ENCODE measurements around the gene CELA2A. TPM values are rescaled to one million over a fixed set of nuclear protein-coding genes. Genes with fewer than 3 reads are reported as not detected.

CELA2A gene
- total and polyA plus RNA-seq, 2 of the 13 experiments (the other 11 are each of a cell fraction or from before 2014, with no cell fraction given): not detected

- Histone ChIP-seq H3K27ac (ENCODE audit: extremely low read length, insufficient read depth, low read length) (no peak overlapping the region), H3K27me3 (ENCODE audit: control insufficient read depth in 1 of 2, insufficient read depth in 2 of 2, low read length in 2 of 2) (no peaks in the 10 kb centered on the region), H3K4me1 (ENCODE audit: insufficient read depth, low read length) (peaks cover 9% of the 10 kb centered on the region; the same call in 1 of the 2 replicates), H3K79me2 (ENCODE audit: insufficient read depth, low read length) (no peaks in the 10 kb centered on the region), H3K4me2 (ENCODE audit: low read depth, low read length) (no peak overlapping the region), H3K4me3 (replicated peaks in 1 of 3; ENCODE audit: insufficient read depth in 1 of 3, low read depth in 2 of 3, low read length in 3 of 3) (no peak overlapping the region), H4K20me1 (ENCODE audit: insufficient read depth, low read length) (no peaks in the 10 kb centered on the region), H3K9me3 (ENCODE audit: low read length) (no peaks in the 10 kb centered on the region), H3K36me3 (replicated peaks in 1 of 2; ENCODE audit: control insufficient read depth in 1 of 2, insufficient read depth in 2 of 2, low read length in 2 of 2) (peaks cover 0 to 2% of the 10 kb centered on the region in 2 experiments; a peak in 2 of 5 replicates), H3K9ac (ENCODE audit: insufficient read depth, low read depth, low read length) (no peak overlapping the region), H2AFZ (ENCODE audit: low read length) (no peak overlapping the region)
- intact Hi-C loops (cut with micrococcal nuclease; ENCODE audit: unreplicated experiment) (loop anchor here (1.0 kb wide), 1 partner anchor 108 kb away; no protein-coding TSS in a partner anchor), in situ Hi-C loops (cut with HindIII; ENCODE audit: extremely low pct_ligation_motif_present, low pct_unique_long_range_greater_than_20kb) (no loop called here)
- TF ChIP-seq ZFP82 (CRISPR knock-in tag; IDR thresholded peaks at IDR 0.05; ENCODE audit: borderline replicate concordance): no peak
- TF ChIP-seq ZBTB4 (CRISPR knock-in tag; IDR thresholded peaks at IDR 0.05; ENCODE audit: borderline replicate concordance): no peak
- TF ChIP-seq ZNF609 (CRISPR knock-in tag; IDR thresholded peaks at IDR 0.05; ENCODE audit: borderline replicate concordance): no peak
- TF ChIP-seq ZBTB7A (CRISPR knock-in tag; IDR thresholded peaks at IDR 0.05): no peak
- peak; percentile 2 for TF ChIP-seq YY1 (IDR thresholded peaks at IDR 0.05; ENCODE audit: insufficient read depth, insufficient replicate concordance, low read depth, low read length)
- no peak for TF ChIP-seq RNF219 (CRISPR knock-in tag; IDR thresholded peaks at IDR 0.05)
- FAIRE-seq (no peak), ATAC-seq (no peak; the same call in 2 of the 3 replicates), DNase-seq (ENCODE audit: low spot score) (no peak)
- no TSS peak for BruUV-seq (replicated peaks)
- WGBS (ENCODE audit: low lambda C conversion rate): 67% methylated on average over 4 of the region's 4 CpGs
- ChIA-PET POLR2A (no interaction called here), CTCF (ENCODE audit: low intra/inter-chr PET ratio, low total read pairs) (interaction anchor here (0.7 to 3.6 kb wide), 4 partner anchors 11 to 110 kb away, joined by 3 to 47 read pairs (median 4); no protein-coding TSS in a partner anchor)
Observed at GRCh38 chr1:15431571-15431948, 25.0 kb upstream of the CELA2A start.

Data from HepG2 (cell line).